K562 (cell line): ENCODE results near the gene SGCB. TPM values are rescaled to one million over a fixed set of nuclear protein-coding genes. Genes with fewer than 3 reads are reported as not detected.

Experiments used
- ATAC-seq: fragments of 200-7000 bp; cut with Tn5 transposase; 3 replicates; pipeline ENCODE4 v1.9.1; 2020; ENCODE audit warnings: moderate library complexity
- BruUV-seq: library from RNA; stranded (reverse); fragments of 400-500 nt; replicated peaks from 2 replicates; lab custom pipeline; 2021; lab: Mats Ljungman, UMichigan
- CTCF ChIA-PET: fragments of 300-600 bp; formaldehyde crosslinking; extraction: SDS; loops from one replicate; lab custom pipeline; 2021; ENCODE audit warnings: low intra/inter-chr PET ratio; lab: Yijun Ruan, JAX
- POLR2A ChIA-PET: fragments of 300-600, 350-650 bp; sonication (Branson Sonifier 250); formaldehyde crosslinking; extraction: SDS; loops from one replicate; lab custom pipeline; 2021; ENCODE audit warnings: antibody characterized with exemption, inconsistent platforms; lab: Yijun Ruan, JAX
- DNase-seq, 4 experiments: peaks; one replicate each; pipeline versions ENCODE4 v3.0.0 to v3.0.0-alpha.2; 2011 to 2018; ENCODE audit warnings: low spot score in 3 of 4, mixed read lengths in 3 of 4; ENCODE audit errors: extremely low read depth in 1 of 4
- FAIRE-seq: peaks from 2 replicates; lab custom pipeline; 2011; peaks lifted over from hg19 to GRCh38; lab: Jason Lieb, UNC
- H2AFZ ChIP-seq: 2 replicates; pipeline ENCODE4 v1.6.0; 2011; ENCODE audit warnings: low read depth, low read length, control low read depth, inconsistent platforms
- H3K27ac ChIP-seq: fragments of 200-600 bp; 3 replicates; pipeline ENCODE4 v1.8.0; 2011; ENCODE audit warnings: low read depth, mild to moderate bottlenecking, control low read depth, inconsistent platforms, low read length, moderate library complexity, mixed read lengths; ENCODE audit errors: extremely low read depth
- H3K27me3 ChIP-seq, 2 experiments: fragments of 300-600 bp in 1 of 2; 2 replicates in 1 of 2; 3 replicates in 1 of 2; pipeline versions ENCODE4 v1.6.0 to v1.8.0; 2011; ENCODE audit warnings: inconsistent platforms in 2 of 2, low read length in 2 of 2, mild to moderate bottlenecking in 1 of 2, mixed read lengths in 1 of 2, moderate library complexity in 1 of 2; ENCODE audit not compliant: control insufficient read depth in 2 of 2, insufficient read depth in 2 of 2
- H3K36me3 ChIP-seq: fragments of 300-600 bp; 3 replicates; pipeline ENCODE4 v1.8.0; 2011; ENCODE audit warnings: mild to moderate bottlenecking, low read length, inconsistent platforms; ENCODE audit not compliant: control insufficient read depth, insufficient read depth
- H3K4me1 ChIP-seq, 2 experiments: fragments of 200-600 bp in 1 of 2; replicated peaks in 1 of 2; 2 replicates in 1 of 2; 3 replicates in 1 of 2; pipeline versions ENCODE4 v1.5.1 to v1.8.0; 2011; ENCODE audit warnings: inconsistent platforms in 2 of 2, low read length in 2 of 2, mild to moderate bottlenecking in 1 of 2, mixed read lengths in 1 of 2, moderate library complexity in 1 of 2; ENCODE audit not compliant: control insufficient read depth in 2 of 2, insufficient read depth in 2 of 2
- H3K4me2 ChIP-seq: 2 replicates; pipeline ENCODE4 v1.6.1; 2011; ENCODE audit warnings: low read length, control low read depth, inconsistent platforms, mixed read lengths; ENCODE audit not compliant: insufficient read depth
- H3K4me3 ChIP-seq: fragments of 200-600 bp; sonication (generic), shearing (Covaris generic); 2 replicates; pipeline ENCODE4 v1.5.1; 2016; ENCODE audit warnings: control low read depth, inconsistent platforms
- H3K79me2 ChIP-seq: fragments of 200-600 bp; 3 replicates; pipeline ENCODE4 v1.8.0; 2011; ENCODE audit warnings: low read length, inconsistent platforms; ENCODE audit not compliant: control insufficient read depth, insufficient read depth
- H3K9ac ChIP-seq, 2 experiments: 2 replicates each; pipeline versions ENCODE4 v1.6.0 to v1.6.1; 2011; ENCODE audit warnings: low read depth in 2 of 2, low read length in 2 of 2, control low read depth in 1 of 2, inconsistent platforms in 1 of 2, mild to moderate bottlenecking in 1 of 2, mixed read lengths in 1 of 2; ENCODE audit not compliant: insufficient read depth in 1 of 2
- H3K9me1 ChIP-seq: one replicate; pipeline ENCODE4 v1.6.0; 2011; ENCODE audit warnings: inconsistent platforms, mild to moderate bottlenecking, low read length, moderate library complexity; ENCODE audit not compliant: control insufficient read depth, insufficient read depth
- H3K9me3 ChIP-seq: replicated peaks from 2 replicates; pipeline ENCODE4 v1.5.1; 2011; ENCODE audit warnings: low read depth, low read length, inconsistent platforms; ENCODE audit not compliant: control insufficient read depth, insufficient read depth
- H4K20me1 ChIP-seq: replicated peaks from 2 replicates; pipeline ENCODE4 v1.6.1; 2011; ENCODE audit warnings: low read length, inconsistent platforms, mixed read lengths; ENCODE audit not compliant: control insufficient read depth, insufficient read depth
- ATF6 ChIP-seq: sonication (generic); formaldehyde crosslinking; IDR thresholded peaks from 2 replicates; pipeline ENCODE4 v1.4.0; 2020; ENCODE audit warnings: mild to moderate bottlenecking, missing genetic modification reagents
- CEBPB ChIP-seq: fragments of 450-650 bp; IDR thresholded peaks from 2 replicates; pipeline ENCODE4 v1.6.1; 2016; ENCODE audit warnings: missing genetic modification characterization, missing compliant biosample characterization
- CREB1 ChIP-seq, 2 experiments: sonication (generic) in 1 of 2; formaldehyde crosslinking in 1 of 2; IDR thresholded peaks; 2 replicates each; pipeline versions ENCODE4 v1.6.1 to v1.8.0; 2012 to 2022; ENCODE audit warnings: inconsistent platforms in 1 of 2, mild to moderate bottlenecking in 1 of 2, missing genetic modification reagents in 1 of 2, moderate library complexity in 1 of 2
- DMBX1 ChIP-seq: fragments of 250-450 bp; sonication (Bioruptor Pico); IDR thresholded peaks from 2 replicates; pipeline ENCODE4 v1.8.0; 2022; ENCODE audit warnings: inconsistent platforms, mild to moderate bottlenecking, moderate library complexity, borderline replicate concordance
- EP300 ChIP-seq: IDR thresholded peaks from 2 replicates; pipeline ENCODE4 v1.6.1; 2012; ENCODE audit warnings: low read length, improper control_type of control experiment
- ESRRA ChIP-seq: fragments of 450-650 bp; IDR thresholded peaks from 2 replicates; pipeline ENCODE4 v1.6.1; 2014; ENCODE audit warnings: low read depth, mild to moderate bottlenecking, moderate library complexity, borderline replicate concordance
- HMG20A ChIP-seq: fragments of 450-650 bp; formaldehyde crosslinking; conservative IDR thresholded peaks from 2 replicates; pipeline ENCODE4 v1.4.0; 2020; ENCODE audit warnings: mild to moderate bottlenecking, mixed read lengths
- MED1 ChIP-seq: sonication (generic); formaldehyde crosslinking; IDR thresholded peaks from 2 replicates; pipeline ENCODE4 v1.8.1; 2023; ENCODE audit warnings: missing genetic modification reagents, borderline replicate concordance
- NELFE ChIP-seq: IDR thresholded peaks from 2 replicates; pipeline ENCODE4 v1.6.1; 2011; ENCODE audit warnings: mild to moderate bottlenecking; ENCODE audit not compliant: insufficient read depth, insufficient read length
- NR3C1 ChIP-seq: sonication (generic); formaldehyde crosslinking; IDR thresholded peaks from 2 replicates; pipeline ENCODE4 v1.8.1; 2022; ENCODE audit warnings: missing genetic modification reagents
- PHB ChIP-seq: fragments of 250-450 bp; sonication (Bioruptor Pico); IDR thresholded peaks from 2 replicates; pipeline ENCODE4 v1.5.0; 2021
- PHF8 ChIP-seq: fragments of 200-600 bp; sonication (generic); IDR thresholded peaks from 2 replicates; pipeline ENCODE4 v1.6.1; 2012; ENCODE audit warnings: mixed run types, mild to moderate bottlenecking, inconsistent platforms, low read length, moderate library complexity, borderline replicate concordance
- RBM17 ChIP-seq: fragments of 200-400 bp; formaldehyde crosslinking; IDR thresholded peaks from 2 replicates; pipeline ENCODE4 v1.6.1; 2017; ENCODE audit warnings: low read depth, mild to moderate bottlenecking, low read length, borderline replicate concordance
- SIX5 ChIP-seq, 2 experiments: IDR thresholded peaks; 2 replicates each; pipeline ENCODE4 v1.6.1; 2011; ENCODE audit warnings: low read length in 2 of 2, borderline replicate concordance in 1 of 2, low read depth in 1 of 2, mild to moderate bottlenecking in 1 of 2, moderate library complexity in 1 of 2; ENCODE audit not compliant: insufficient read depth in 1 of 2
- ZNF124 ChIP-seq: sonication (generic); formaldehyde crosslinking; IDR thresholded peaks from 2 replicates; pipeline ENCODE4 v1.8.1; 2022; ENCODE audit warnings: missing genetic modification reagents
- ZNF253 ChIP-seq: fragments of 250-450 bp; sonication (Bioruptor Pico); conservative IDR thresholded peaks from 2 replicates; pipeline ENCODE4 v1.6.1; 2021; ENCODE audit warnings: mild to moderate bottlenecking
- ZNF561 ChIP-seq: fragments of 450-650 bp; formaldehyde crosslinking; conservative IDR thresholded peaks from 2 replicates; pipeline ENCODE4 v1.4.0; 2020; ENCODE audit warnings: mild to moderate bottlenecking, moderate library complexity
- ZNF696 ChIP-seq: fragments of 250-450 bp; sonication (Bioruptor Pico); conservative IDR thresholded peaks from 2 replicates; pipeline ENCODE4 v1.4.0; 2020; ENCODE audit warnings: mild to moderate bottlenecking, moderate library complexity
- WGBS: fragments of 100-300 bp; shearing (Covaris generic); methylation state at CpG from one replicate; pipeline ENCODE4 v1.1.6; 2016; ENCODE audit warnings: low coverage, mixed read lengths; ENCODE audit not compliant: insufficient coverage; ENCODE audit errors: missing lambda C conversion rate; 5-methylcytosine and 5-hydroxymethylcytosine counted together
- in situ Hi-C: fragments of 300-500 bp; cut with MboI; formaldehyde crosslinking; loops from 4 replicates; pipeline ENCODE4 v1.15.0; 2018; ENCODE audit warnings: inconsistent platforms, mixed read lengths
- intact Hi-C: fragments of 100-400 bp; cut with micrococcal nuclease; formaldehyde crosslinking; loops from 2 replicates; pipeline ENCODE4 v1.14.2; 2022
- polyA plus RNA-seq, 8 experiments: library from polyadenylated mRNA; depleted of rRNA in 4 of 8; stranded (reverse) in 5 of 8; unstranded in 3 of 8; fragments of >200 nt; fragmentation: Nextera tagmentation in 2 of 8; fragmentation: Illumina TruSeq in 1 of 8; extraction: Ambion mirVana in 2 of 8; extraction: Trizol in 1 of 8; gene quantifications; 2 replicates each; pipeline versions ENCODE4 v1.2.1 to v1.2.3, GENCODE V29; 2011 to 2014; ENCODE audit warnings: inconsistent platforms in 1 of 8, missing spikeins in 1 of 8
- total RNA-seq, 7 experiments: library from RNA; depleted of rRNA in 6 of 7; stranded (reverse); fragments of >200 nt in 6 of 7; fragmentation: Illumina TruSeq in 2 of 7; extraction: Trizol in 2 of 7; gene quantifications; 2 replicates each; pipeline versions ENCODE4 v1.2.1 to v1.2.3, GENCODE V29; 2011 to 2021; ENCODE audit warnings: low replicate concordance in 1 of 7
- TF ChIP-seq, protein P1 (sequence below), 2 experiments: fragments of 450-650 bp; IDR thresholded peaks; 2 replicates each; pipeline ENCODE4 v1.6.1; 2016

Gene SGCB
- total and polyA plus RNA-seq, 9 of the 15 experiments (the other 6 are each of a cell fraction or from before 2014, with no cell fraction given), result 0.01 to 0.20 (median 0.07) TPM; not detected in 3

DNA sequence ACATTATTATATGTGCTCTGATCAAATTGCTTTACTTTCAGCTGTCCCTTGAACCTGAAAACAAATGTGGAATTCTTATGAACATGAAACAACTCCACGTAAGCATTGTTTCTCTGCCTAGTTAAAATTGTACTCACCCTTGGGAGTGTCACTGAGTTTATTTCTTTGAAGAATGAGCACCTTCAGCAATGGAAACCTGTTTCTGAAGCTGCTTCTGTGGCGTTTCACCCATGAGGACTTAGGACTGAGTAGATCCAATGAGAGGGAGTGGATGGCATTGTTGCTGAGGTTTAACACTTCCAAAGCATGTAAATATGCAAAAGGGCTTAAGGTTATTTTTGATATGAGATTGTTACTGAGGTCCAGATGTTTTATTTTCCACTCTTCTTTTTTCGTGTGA, 21.1 kb downstream of the SGCB start:
- Histone ChIP-seq H3K36me3 (no peaks in the 10 kb centered on the region), H3K9ac (no peak overlapping the region), H3K4me2 (no peak overlapping the region), H3K4me3 (no peak overlapping the region), H3K27me3 (no peaks in the 10 kb centered on the region), H2AFZ (no peak overlapping the region), H3K79me2 (no peaks in the 10 kb centered on the region), H3K4me1 (no peaks in the 10 kb centered on the region; a peak in 1 of 5 replicates), H3K9me3 (no peaks in the 10 kb centered on the region), H3K9me1 (no peaks in the 10 kb centered on the region), H4K20me1 (no peaks in the 10 kb centered on the region), H3K27ac (no peak overlapping the region)
- in situ Hi-C loops, result no loop called here
- TF ChIP-seq ZNF696 (CRISPR knock-in tag) (no peak), ZNF253 (CRISPR knock-in tag) (no peak), HMG20A (no peak), ATF6 (CRISPR knock-in tag) (no peak), SIX5 (IDR thresholded peaks at IDR 0.05; ENCODE audit: borderline replicate concordance in 1 of 2, insufficient read depth in 1 of 2, low read depth in 1 of 2, low read length in 2 of 2) (no peak), PHB (CRISPR knock-in tag) (no peak), NELFE (no peak), EP300 (no peak), ZNF561 (CRISPR knock-in tag) (no peak), MED1 (CRISPR knock-in tag) (no peak), ZNF124 (CRISPR knock-in tag) (no peak), DMBX1 (CRISPR knock-in tag) (no peak), RBM17 (no peak), NR3C1 (CRISPR knock-in tag) (no peak), ESRRA (no peak), CEBPB (no peak), PHF8 (no peak), CREB1 (IDR thresholded peaks at IDR 0.05) (no peak), CREB1 (CRISPR knock-in tag; IDR thresholded peaks at IDR 0.05) (no peak)
- TF ChIP-seq, protein P1, sequence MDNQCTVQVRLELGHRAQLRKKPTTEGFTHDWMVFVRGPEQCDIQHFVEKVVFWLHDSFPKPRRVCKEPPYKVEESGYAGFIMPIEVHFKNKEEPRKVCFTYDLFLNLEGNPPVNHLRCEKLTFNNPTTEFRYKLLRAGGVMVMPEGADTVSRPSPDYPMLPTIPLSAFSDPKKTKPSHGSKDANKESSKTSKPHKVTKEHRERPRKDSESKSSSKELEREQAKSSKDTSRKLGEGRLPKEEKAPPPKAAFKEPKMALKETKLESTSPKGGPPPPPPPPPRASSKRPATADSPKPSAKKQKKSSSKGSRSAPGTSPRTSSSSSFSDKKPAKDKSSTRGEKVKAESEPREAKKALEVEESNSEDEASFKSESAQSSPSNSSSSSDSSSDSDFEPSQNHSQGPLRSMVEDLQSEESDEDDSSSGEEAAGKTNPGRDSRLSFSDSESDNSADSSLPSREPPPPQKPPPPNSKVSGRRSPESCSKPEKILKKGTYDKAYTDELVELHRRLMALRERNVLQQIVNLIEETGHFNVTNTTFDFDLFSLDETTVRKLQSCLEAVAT (IDR thresholded peaks at IDR 0.05), result no peak
- ATAC-seq, result no peak
- intact Hi-C loops, result no loop called here
- no peak for FAIRE-seq
- CTCF ChIA-PET, result interaction anchor here (0.6 kb wide), 1 partner anchor 1022 kb away, joined by 3 read pairs; no protein-coding TSS in a partner anchor
- WGBS, result 0% methylated on average over 3 of the region's 3 CpGs
- no TSS peak for BruUV-seq
- no peak for DNase-seq
- POLR2A ChIA-PET, result no interaction called here
